Sigmoid colon (tissue), 4 donors: ENCODE results near the gene RAPGEF2.

Source experiments
- EP300 ChIP-seq, 4 donors: sonication (generic); formaldehyde crosslinking; IDR thresholded peaks; one replicate each; pipeline ENCODE4 v1.6.1; 2017; ENCODE audit warnings: antibody characterized with exemption in 4 of 4
- POLR2A ChIP-seq, 2 donors: fragments of 450-650 bp; IDR thresholded peaks; one replicate each; pipeline ENCODE4 v1.6.1; 2016; ENCODE audit warnings: antibody characterized with exemption in 2 of 2, mild to moderate bottlenecking in 2 of 2, moderate library complexity in 2 of 2
- POLR2AphosphoS5 ChIP-seq, 4 donors: sonication (generic); formaldehyde crosslinking; IDR thresholded peaks; one replicate each; pipeline ENCODE4 v1.6.1; 2017; ENCODE audit warnings: antibody characterized with exemption in 4 of 4
- TF ChIP-seq, protein P1 (sequence below), 4 experiments: fragments of 450-650 bp in 3 of 4; fragments of 200-600 bp in 1 of 4; IDR thresholded peaks; one replicate each; pipeline ENCODE4 v1.5.1; 2016 to 2019; ENCODE audit warnings: antibody characterized with exemption in 4 of 4, mild to moderate bottlenecking in 3 of 4, moderate library complexity in 2 of 4

DNA sequence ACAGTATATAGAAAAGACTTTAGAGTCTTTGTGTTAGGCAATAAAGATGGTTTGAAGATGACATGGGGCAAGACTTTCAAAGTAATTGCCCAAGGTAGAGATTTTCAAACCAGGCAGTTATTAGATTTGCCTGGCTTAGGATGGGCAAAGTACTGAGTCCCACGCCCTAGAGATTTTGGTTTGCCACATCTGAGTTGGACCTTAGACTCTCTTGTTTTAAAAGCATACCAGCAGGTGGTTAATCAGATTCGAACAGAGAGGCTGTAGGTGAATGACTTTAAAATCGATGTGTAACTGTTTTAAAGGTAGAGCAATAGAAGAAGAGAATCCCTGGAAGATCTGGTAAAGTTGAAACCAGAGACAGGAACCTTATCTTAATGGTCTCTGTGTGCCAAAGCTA, 121.5 kb downstream of the RAPGEF2 start:
- TF ChIP-seq EP300 (IDR thresholded peaks at IDR 0.05) (no peak), POLR2A (IDR thresholded peaks at IDR 0.05) (no peak), POLR2AphosphoS5 (IDR thresholded peaks at IDR 0.05) (no peak)
- TF ChIP-seq, protein P1, sequence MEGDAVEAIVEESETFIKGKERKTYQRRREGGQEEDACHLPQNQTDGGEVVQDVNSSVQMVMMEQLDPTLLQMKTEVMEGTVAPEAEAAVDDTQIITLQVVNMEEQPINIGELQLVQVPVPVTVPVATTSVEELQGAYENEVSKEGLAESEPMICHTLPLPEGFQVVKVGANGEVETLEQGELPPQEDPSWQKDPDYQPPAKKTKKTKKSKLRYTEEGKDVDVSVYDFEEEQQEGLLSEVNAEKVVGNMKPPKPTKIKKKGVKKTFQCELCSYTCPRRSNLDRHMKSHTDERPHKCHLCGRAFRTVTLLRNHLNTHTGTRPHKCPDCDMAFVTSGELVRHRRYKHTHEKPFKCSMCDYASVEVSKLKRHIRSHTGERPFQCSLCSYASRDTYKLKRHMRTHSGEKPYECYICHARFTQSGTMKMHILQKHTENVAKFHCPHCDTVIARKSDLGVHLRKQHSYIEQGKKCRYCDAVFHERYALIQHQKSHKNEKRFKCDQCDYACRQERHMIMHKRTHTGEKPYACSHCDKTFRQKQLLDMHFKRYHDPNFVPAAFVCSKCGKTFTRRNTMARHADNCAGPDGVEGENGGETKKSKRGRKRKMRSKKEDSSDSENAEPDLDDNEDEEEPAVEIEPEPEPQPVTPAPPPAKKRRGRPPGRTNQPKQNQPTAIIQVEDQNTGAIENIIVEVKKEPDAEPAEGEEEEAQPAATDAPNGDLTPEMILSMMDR (IDR thresholded peaks at IDR 0.05), result no peak
